ENCODE results near the gene ALDH3B1. TPM values are rescaled to one million over a fixed set of nuclear protein-coding genes. Genes with fewer than 3 reads are reported as not detected.

The ALDH3B1 gene
- polyA plus RNA-seq, 1 donor (not counting 4 experiments of a cell fraction or from before 2014, with no cell fraction given) = 0.16 TPM

GRCh38 chr11:68033708-68034045 is 23.6 kb downstream of the ALDH3B1 start:
- no peaks in the 10 kb centered on the region for H4K20me1 ChIP-seq (ENCODE audit: control insufficient read depth, extremely low read depth, insufficient read depth, low read length)
- dilution Hi-C loops (cut with MboI; ENCODE audit: extremely low pct_ligation_motif_present, low sequenced_read_pairs) = no loop called here
- peaks cover 10 to 21% of the 10 kb centered on the region in 2 experiments for H3K36me3 ChIP-seq (ENCODE audit: control insufficient read depth in 2 of 2, extremely low read depth in 1 of 2, insufficient read depth in 2 of 2, low read length in 2 of 2)
- no peaks in the 10 kb centered on the region for H3K9me1 ChIP-seq (ENCODE audit: control insufficient read depth, extremely low read depth, insufficient read depth, low read length)
- no peaks in the 10 kb centered on the region for H3K27me3 ChIP-seq (ENCODE audit: control insufficient read depth, extremely low read depth, insufficient read depth, low read length)
- peaks cover 18% of the 10 kb centered on the region for H3K4me1 ChIP-seq (ENCODE audit: control insufficient read depth, extremely low read depth, insufficient read depth, low read length)
- H3K4me3 ChIP-seq (ENCODE audit: control insufficient read depth in 2 of 3, extremely low read depth in 1 of 3, insufficient read depth in 2 of 3, low read depth in 1 of 3, low read length in 3 of 3) = no peak overlapping the region
- FAIRE-seq (no peak), DNase-seq (ENCODE audit: low read depth, low spot score) (no peak)
- no peak overlapping the region for H2AFZ ChIP-seq (ENCODE audit: control insufficient read depth, low read length)
- no peak overlapping the region for H3K27ac ChIP-seq (ENCODE audit: control insufficient read depth, insufficient read depth, low read length)
- no peak overlapping the region for H3K4me2 ChIP-seq (ENCODE audit: control insufficient read depth, extremely low read depth, insufficient read depth, low read depth, low read length)
- no peak for TF ChIP-seq CTCF (optimal IDR thresholded peaks at IDR 0.05 in 1 of 3, IDR thresholded peaks at IDR 0.05 in 1 of 3, conservative IDR thresholded peaks at IDR 0.05 in 1 of 3; ENCODE audit: extremely low read depth in 1 of 3, insufficient read depth in 2 of 3, low read length in 3 of 3)
- TF ChIP-seq EZH2 (IDR thresholded peaks at IDR 0.05; ENCODE audit: low read length) = no peak
- H3K9ac ChIP-seq (ENCODE audit: control insufficient read depth, extremely low read depth, insufficient read depth, low read length) = no peak overlapping the region
- no peaks in the 10 kb centered on the region for H3K9me3 ChIP-seq (ENCODE audit: control insufficient read depth, low read depth, low read length)
- peaks cover 24% of the 10 kb centered on the region for H3K79me2 ChIP-seq (ENCODE audit: control insufficient read depth, insufficient read depth, low read length)

GRCh38 chr11:68035266-68035876 is 25.2 kb downstream of the ALDH3B1 start:
- no peak overlapping the region for H3K27ac ChIP-seq (ENCODE audit: control insufficient read depth, insufficient read depth, low read length)
- no peaks in the 10 kb centered on the region for H4K20me1 ChIP-seq (ENCODE audit: control insufficient read depth, extremely low read depth, insufficient read depth, low read length)
- FAIRE-seq = no peak
- no peak for TF ChIP-seq CTCF (optimal IDR thresholded peaks at IDR 0.05 in 1 of 3, IDR thresholded peaks at IDR 0.05 in 1 of 3, conservative IDR thresholded peaks at IDR 0.05 in 1 of 3; ENCODE audit: extremely low read depth in 1 of 3, insufficient read depth in 2 of 3, low read length in 3 of 3)
- no peak for TF ChIP-seq EZH2 (IDR thresholded peaks at IDR 0.05; ENCODE audit: low read length)
- H3K9ac ChIP-seq (ENCODE audit: control insufficient read depth, extremely low read depth, insufficient read depth, low read length) = no peak overlapping the region
- H3K27me3 ChIP-seq (ENCODE audit: control insufficient read depth, extremely low read depth, insufficient read depth, low read length) = no peaks in the 10 kb centered on the region
- peaks cover 16% of the 10 kb centered on the region for H3K4me1 ChIP-seq (ENCODE audit: control insufficient read depth, extremely low read depth, insufficient read depth, low read length)
- H2AFZ ChIP-seq (ENCODE audit: control insufficient read depth, low read length) = no peak overlapping the region
- dilution Hi-C loops (cut with MboI; ENCODE audit: extremely low pct_ligation_motif_present, low sequenced_read_pairs) = no loop called here
- no peak overlapping the region for H3K4me2 ChIP-seq (ENCODE audit: control insufficient read depth, extremely low read depth, insufficient read depth, low read depth, low read length)
- H3K4me3 ChIP-seq (ENCODE audit: control insufficient read depth in 2 of 3, extremely low read depth in 1 of 3, insufficient read depth in 2 of 3, low read depth in 1 of 3, low read length in 3 of 3) = no peak overlapping the region
- no peaks in the 10 kb centered on the region for H3K9me3 ChIP-seq (ENCODE audit: control insufficient read depth, low read depth, low read length)
- H3K36me3 ChIP-seq (ENCODE audit: control insufficient read depth in 2 of 2, extremely low read depth in 1 of 2, insufficient read depth in 2 of 2, low read length in 2 of 2) = peaks cover 10 to 21% of the 10 kb centered on the region in 2 experiments
- H3K9me1 ChIP-seq (ENCODE audit: control insufficient read depth, extremely low read depth, insufficient read depth, low read length) = no peaks in the 10 kb centered on the region
- peaks cover 29% of the 10 kb centered on the region for H3K79me2 ChIP-seq (ENCODE audit: control insufficient read depth, insufficient read depth, low read length)
- DNase-seq (ENCODE audit: low read depth, low spot score) = no peak
